Left renal pelvis (tissue), 4 donors: ENCODE results near the gene JTB. TPM values are rescaled to one million over a fixed set of nuclear protein-coding genes. Genes with fewer than 3 reads are reported as not detected.
"Not testable (repeated sequence)": the region's sequence is repeated elsewhere in the genome, so short reads cannot be mapped to it uniquely, and the experiment has no call there.

ENCODE experiments used
- DNase-seq, 4 donors: peaks; one replicate each; pipeline ENCODE4 v3.0.0-alpha.2; 2013; ENCODE audit warnings: low read depth in 4 of 4, low spot score in 3 of 4
- polyA plus RNA-seq, 4 donors: library from polyadenylated mRNA; unstranded; fragments of 120-200 nt; gene quantifications; one replicate each; pipeline ENCODE4 v1.2.1, GENCODE V29; 2013; ENCODE audit not compliant: insufficient read length in 4 of 4

JTB gene
- polyA plus RNA-seq, 4 donors = 104 to 111 (median 108) TPM

GRCh38 chr1:153979091-153979490, 1.6 kb upstream of the JTB start:
- DNase-seq = not testable (repeated sequence)

- no peak for DNase-seq
These were observed 918 bp upstream of the JTB start for GRCh38 chr1:153978274-153978909.

GRCh38 chr1:153976819-153977249, 640 bp downstream of the JTB start:
- DNase-seq = no peak

- no peak for DNase-seq
These were observed 3.9 kb downstream of the JTB start for GRCh38 chr1:153973525-153973924.

- DNase-seq = no peak
These were observed 4.4 kb downstream of the JTB start for GRCh38 chr1:153973071-153973470.

- no peak for DNase-seq
These were observed 7.1 kb downstream of the JTB start for GRCh38 chr1:153970346-153970745.

- no peak for DNase-seq
These were observed 8.5 kb downstream of the JTB start for GRCh38 chr1:153968972-153969371.

GRCh38 chr1:153968408-153968807, 9.1 kb downstream of the JTB start:
- DNase-seq = no peak

- no peak for DNase-seq
These were observed 9.5 kb downstream of the JTB start for GRCh38 chr1:153968000-153968363.

GRCh38 chr1:153967107-153967999, 10.1 kb downstream of the JTB start, which contains the start of gene CREB3L4:
Gene CREB3L4, plus strand, starts transcription at chr1:153967902. Its CDS starts 624 bp downstream, at chr1:153968526.
- DNase-seq = peak; percentile 92 to 97 (median 93)

- no peak for DNase-seq
These were observed 13.6 kb downstream of the JTB start for GRCh38 chr1:153963850-153964331.

GRCh38 chr1:153963030-153963849, 14.2 kb downstream of the JTB start, which contains the start of gene SLC39A1:
Gene SLC39A1, minus strand, starts transcription at chr1:153963537. Its CDS starts 822 bp downstream, at chr1:153962715.
- DNase-seq = peak; percentile 97 to 98 (median 97)

GRCh38 chr1:153962088-153963029, 15.1 kb downstream of the JTB start:
- DNase-seq = no peak

GRCh38 chr1:153961421-153961820, 16.1 kb downstream of the JTB start:
- no peak for DNase-seq

- DNase-seq = no peak
These were observed 17.3 kb downstream of the JTB start for GRCh38 chr1:153960206-153960605.

- no peak for DNase-seq
These were observed 18.0 kb downstream of the JTB start for GRCh38 chr1:153959454-153959853.

- no peak for DNase-seq
These were observed 18.6 kb downstream of the JTB start for GRCh38 chr1:153958961-153959260.

GRCh38 chr1:153958111-153958960, 19.1 kb downstream of the JTB start, which contains the start of gene CRTC2:
Gene CRTC2, minus strand, starts transcription at chr1:153958612. Its CDS starts 115 bp downstream, at chr1:153958497.
- peak; percentile 91 to 96 (median 94) for DNase-seq

GRCh38 chr1:153957744-153958110, 19.7 kb downstream of the JTB start:
- no peak for DNase-seq
